22Rv1 (cell line): ENCODE data around the gene NLRC3.

Experiments
- CTCF ChIP-seq: fragments of 450-650 bp; IDR thresholded peaks from 2 replicates; pipeline ENCODE4 v1.5.1; 2017; ENCODE audit warnings: mild to moderate bottlenecking
- ZFX ChIP-seq: fragments of 450-650 bp; IDR thresholded peaks from 2 replicates; pipeline ENCODE4 v1.6.1; 2017; ENCODE audit warnings: antibody characterized with exemption, borderline replicate concordance

GRCh38 chr16:3587547-3588110, 10.4 kb upstream of the NLRC3 start:
- TF ChIP-seq CTCF = no peak
- no peak for TF ChIP-seq ZFX
